Measurements from ENCODE around the gene CTNNB1.

CTNNB1 gene

DNA sequence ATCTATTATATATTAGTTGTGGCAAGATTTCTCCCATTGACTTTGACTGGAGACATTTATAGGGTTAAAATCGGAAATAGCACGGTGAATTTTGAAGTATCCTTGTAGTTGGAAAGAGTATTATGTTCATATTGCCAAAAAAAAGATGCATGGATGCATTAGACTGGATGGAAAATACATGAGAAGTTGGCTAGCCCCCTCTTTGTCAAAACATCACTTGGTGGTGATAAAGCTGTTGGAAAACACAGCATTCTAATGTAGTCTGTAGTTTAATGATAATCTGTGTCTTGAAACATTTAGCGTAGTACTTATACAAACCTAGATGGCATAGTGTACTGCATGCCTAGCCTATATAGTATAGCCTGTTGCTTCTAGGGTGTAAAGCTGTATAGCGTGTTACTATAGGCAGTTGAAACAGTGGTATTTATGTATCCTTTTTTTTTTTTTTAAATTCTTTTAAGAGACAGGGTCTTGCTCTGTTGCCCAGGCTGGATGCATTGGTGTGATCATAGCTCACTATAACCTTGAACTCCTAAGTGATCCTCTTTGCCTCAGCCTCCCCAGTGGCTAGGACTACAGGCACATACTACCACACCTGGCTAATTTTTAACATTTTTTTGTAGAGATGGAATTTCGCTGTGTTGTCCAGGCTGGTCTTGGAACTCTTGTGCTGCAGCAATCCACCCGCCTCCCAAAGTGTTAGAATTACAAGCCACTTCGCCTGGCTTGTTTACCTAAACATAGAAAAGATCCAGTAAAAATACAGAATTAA, 21.8 kb downstream of the CTNNB1 start:
- no peak for DNase-seq

- no peak for DNase-seq
Observed at GRCh38 chr3:41222012-41222411, 22.7 kb downstream of the CTNNB1 start.

- DNase-seq: no peak
Observed at GRCh38 chr3:41222501-41222900, 23.2 kb downstream of the CTNNB1 start.

- DNase-seq: no peak
Observed at GRCh38 chr3:41223078-41223477, 23.8 kb downstream of the CTNNB1 start.

GRCh38 chr3:41223691-41224090, 24.4 kb downstream of the CTNNB1 start:
- DNase-seq: no peak

DNA sequence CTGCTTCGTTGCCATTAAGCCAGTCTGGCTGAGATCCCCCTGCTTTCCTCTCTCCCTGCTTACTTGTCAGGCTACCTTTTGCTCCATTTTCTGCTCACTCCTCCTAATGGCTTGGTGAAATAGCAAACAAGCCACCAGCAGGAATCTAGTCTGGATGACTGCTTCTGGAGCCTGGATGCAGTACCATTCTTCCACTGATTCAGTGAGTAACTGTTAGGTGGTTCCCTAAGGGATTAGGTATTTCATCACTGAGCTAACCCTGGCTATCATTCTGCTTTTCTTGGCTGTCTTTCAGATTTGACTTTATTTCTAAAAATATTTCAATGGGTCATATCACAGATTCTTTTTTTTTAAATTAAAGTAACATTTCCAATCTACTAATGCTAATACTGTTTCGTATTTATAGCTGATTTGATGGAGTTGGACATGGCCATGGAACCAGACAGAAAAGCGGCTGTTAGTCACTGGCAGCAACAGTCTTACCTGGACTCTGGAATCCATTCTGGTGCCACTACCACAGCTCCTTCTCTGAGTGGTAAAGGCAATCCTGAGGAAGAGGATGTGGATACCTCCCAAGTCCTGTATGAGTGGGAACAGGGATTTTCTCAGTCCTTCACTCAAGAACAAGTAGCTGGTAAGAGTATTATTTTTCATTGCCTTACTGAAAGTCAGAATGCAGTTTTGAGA, 25.0 kb downstream of the CTNNB1 start:
- no peak for DNase-seq

DNA sequence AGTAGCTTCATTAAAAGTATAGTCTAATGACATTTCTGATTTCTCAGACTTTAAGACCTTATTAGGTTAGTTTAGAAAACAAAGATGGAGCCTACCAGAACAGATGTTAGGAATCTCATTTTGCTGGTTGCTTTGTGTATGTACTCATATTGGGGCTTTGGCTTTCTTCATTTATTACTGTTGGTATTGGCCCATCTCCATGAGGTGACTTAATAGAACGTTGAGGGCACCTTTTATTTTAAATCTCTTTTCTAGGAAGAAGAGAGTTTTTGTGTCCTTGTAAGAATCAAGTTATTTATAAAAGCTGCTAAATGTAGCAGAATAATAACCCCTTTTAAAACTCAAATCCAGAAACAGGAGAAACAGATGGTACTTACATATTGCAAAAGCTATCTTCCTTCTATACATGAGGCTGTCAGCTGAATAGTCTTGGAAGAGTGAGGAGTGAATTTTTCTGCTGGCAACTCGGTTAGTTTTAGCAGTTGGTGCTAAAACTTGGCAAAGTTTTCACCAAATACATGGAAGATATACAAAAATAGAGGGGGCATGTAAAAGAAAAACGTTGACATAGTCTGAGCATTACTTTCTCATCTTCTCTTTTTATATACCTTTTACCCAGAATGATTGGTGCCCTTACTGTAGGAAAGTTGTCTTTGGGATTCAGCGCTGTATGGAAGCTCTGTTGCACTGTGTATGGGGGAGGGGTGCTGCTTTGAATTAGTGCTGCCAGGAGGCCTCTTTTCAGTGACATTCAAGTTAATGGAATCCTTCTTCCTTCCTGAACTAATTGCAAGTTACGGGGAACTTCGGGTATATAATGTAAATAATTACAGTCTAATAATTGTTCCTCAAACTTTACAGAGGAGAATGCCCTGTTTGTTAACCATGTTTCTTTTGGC, 35.8 kb downstream of the CTNNB1 start:
- no peak for DNase-seq

DNA sequence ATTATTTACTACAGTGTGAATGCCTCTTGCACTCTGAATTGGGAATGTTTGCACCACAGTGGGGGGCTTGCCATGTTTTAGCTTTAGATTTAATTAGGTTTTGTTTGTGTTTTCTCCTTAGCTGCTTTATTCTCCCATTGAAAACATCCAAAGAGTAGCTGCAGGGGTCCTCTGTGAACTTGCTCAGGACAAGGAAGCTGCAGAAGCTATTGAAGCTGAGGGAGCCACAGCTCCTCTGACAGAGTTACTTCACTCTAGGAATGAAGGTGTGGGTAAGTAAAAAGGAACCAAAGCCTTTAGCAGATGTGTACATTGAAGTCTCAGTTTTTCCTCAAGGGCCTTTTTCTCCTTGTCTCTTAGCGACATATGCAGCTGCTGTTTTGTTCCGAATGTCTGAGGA, 36.9 kb downstream of the CTNNB1 start:
- no peak for DNase-seq

GRCh38 chr3:41237907-41238306, 38.6 kb downstream of the CTNNB1 start:
- DNase-seq: no peak

DNA sequence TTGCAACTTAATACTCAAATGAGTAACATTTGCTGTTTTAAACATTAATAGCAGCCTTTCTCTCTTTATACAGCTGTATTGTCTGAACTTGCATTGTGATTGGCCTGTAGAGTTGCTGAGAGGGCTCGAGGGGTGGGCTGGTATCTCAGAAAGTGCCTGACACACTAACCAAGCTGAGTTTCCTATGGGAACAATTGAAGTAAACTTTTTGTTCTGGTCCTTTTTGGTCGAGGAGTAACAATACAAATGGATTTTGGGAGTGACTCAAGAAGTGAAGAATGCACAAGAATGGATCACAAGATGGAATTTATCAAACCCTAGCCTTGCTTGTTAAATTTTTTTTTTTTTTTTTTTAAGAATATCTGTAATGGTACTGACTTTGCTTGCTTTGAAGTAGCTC, 40.3 kb downstream of the CTNNB1 start:
- DNase-seq: no peak

DNA sequence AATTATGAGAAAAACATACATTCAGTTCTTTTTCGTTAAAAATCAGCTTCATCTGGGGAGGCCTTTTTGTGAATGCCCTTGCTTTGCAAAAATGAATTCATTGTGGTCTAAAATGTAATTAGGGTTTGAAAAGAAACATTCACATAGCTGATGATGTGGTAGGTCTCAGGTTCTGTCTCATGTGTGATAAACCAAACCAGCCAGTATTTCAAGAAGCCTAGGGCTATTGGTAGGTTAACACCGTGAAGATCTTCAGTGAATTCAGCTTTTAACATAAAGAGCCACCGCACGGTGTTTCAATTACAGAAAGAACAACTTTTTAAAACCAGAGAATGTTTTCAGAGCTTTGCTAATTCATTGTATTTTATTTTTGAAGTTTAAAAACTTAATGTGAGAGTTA, 41.9 kb downstream of the CTNNB1 start:
- DNase-seq: no peak

- DNase-seq: no peak
Observed at GRCh38 chr3:41241800-41242571, 42.7 kb downstream of the CTNNB1 start.

DNA sequence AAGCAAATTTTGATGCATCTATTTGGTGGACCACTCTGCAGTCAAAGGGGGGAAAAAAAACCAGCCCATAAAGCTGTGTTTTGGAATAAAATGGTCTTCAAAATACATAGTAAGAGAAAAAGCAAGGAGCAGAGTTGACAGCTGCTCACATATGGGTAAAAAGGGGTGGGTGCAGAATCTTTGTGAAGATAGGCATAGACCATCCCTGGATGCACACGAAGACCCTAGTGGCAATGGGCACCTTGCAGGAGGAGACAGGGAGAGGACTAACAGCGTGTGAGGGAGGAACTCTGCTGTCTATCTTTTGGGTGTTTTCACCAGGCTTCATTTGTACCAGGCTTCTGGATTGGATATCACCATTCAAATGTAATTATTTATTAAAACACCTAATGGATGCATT, 43.9 kb downstream of the CTNNB1 start:
- DNase-seq: no peak

DNA sequence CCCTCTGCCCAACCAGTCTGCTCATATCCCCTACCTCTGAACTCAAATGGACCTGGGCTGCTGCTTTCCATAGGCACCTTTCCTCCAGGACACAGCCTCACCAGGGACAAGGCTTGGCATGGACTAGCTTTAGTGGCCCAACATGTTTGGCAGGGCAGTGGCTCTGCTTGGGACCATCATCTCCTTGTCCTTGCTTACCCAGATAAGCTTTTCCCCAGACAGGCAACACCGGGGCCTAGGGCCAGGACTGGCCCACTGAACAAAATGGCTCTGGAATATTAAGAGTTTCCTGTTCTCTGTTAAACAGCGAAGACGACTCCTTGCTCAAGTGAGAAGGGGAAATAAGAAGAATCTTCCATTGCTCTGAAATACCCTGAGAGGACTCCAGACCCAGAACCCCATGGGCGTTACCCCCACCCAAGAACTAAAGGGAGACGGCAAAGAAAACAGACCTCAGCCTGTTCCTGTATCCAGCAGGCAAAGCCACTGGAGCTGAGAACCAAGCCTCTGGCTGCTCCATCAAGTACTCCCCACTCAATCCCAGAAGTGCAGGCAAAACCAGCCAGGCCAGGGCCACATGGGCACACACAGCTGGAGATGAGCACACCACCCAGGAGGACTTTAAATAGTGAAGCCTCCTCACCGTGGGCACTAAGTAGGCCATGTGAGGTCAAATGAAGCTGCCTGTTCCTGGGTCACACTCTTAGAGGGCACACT, 45.5 kb downstream of the CTNNB1 start:
- no peak for DNase-seq

DNA sequence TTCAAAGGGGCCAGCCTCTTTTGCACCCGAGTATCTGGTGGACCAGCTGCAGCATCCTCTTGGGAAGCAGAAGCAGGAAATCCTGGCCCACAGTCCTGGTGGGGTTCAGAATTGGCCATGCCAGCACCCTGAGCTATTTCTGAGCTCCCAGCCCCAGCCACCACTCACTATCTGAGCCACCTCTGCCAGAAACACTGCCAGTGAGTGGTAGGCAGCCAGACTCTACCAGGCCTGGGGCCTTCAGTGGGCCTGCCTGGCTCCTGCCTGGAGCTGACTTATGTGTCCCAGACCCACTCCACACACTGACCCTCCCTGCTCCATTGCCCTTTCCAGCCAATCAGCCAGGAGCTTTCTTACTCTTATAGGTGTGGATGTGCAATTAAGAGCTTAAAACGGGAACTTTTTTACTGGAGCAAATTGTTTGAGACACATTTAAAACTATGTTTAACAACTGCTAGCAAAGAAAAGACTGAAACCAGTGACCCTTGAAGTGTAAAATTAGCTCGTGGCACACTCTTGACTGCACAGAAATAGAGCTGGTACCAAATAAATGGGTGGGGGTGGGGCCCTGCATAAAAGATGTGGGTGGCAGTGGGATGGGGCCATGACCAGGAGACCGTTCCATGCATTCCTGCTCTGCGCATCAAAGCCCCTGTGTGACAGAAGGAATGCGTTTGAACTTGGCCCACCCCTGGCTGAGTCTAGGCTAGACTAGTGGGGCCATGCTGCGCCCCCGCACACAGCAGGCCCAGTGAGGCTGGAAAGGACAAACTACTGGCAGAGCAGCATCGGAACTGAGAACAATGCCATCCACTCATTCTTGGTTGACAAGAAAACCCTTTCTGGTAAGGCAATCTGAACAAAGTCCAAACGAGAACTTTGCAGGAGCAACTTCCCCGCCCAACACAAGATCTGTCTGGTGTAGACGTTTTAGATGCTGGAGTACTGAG, 48.0 kb downstream of the CTNNB1 start:
- DNase-seq: no peak

GRCh38 chr3:41248525-41248924, 49.2 kb downstream of the CTNNB1 start:
- DNase-seq: no peak

DNA sequence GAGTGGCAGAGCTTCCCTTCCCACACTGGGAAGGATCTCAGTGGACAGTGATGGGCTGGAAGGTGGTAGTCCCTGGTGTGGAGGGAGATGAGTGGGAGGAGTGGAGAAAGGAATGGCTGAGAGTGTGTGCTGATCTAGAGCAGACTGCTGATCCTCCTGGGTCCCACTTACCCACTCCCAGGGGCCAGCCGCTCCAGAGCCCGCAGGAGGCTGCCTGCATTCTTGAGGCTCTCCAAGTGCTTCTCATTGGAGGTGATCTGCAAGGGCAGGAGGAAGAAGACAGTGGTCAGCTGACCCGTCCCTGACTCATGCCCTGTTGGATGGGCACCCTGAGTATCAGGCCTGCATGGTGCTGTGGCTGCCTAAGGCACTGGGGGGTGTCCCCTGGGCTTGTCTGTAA, 50.0 kb downstream of the CTNNB1 start:
- no peak for DNase-seq

- DNase-seq: no peak
Observed at GRCh38 chr3:41250825-41251224, 51.5 kb downstream of the CTNNB1 start.

- DNase-seq: no peak
Observed at GRCh38 chr3:41251593-41251992, 52.3 kb downstream of the CTNNB1 start.

- no peak for DNase-seq
Observed at GRCh38 chr3:41258239-41258800, 59.0 kb downstream of the CTNNB1 start.

All from NCI-H510A (cell line).